T-helper 1 cell treated with Interleukin-12 subunit alpha and Interleukin-12 subunit beta and Interleukin-4 antibody, amounts not matched to agents 30 ng/mL and 1 ng/mL, for 36 hours (primary cell): ENCODE results near the gene RNF130. TPM values are rescaled to one million over a fixed set of nuclear protein-coding genes. Genes with fewer than 3 reads are reported as not detected.

Experiments used
- intact Hi-C: fragments of 100-400 bp; cut with micrococcal nuclease; formaldehyde crosslinking; loops from one replicate; pipeline ENCODE4 v1.15.1; 2024
- total RNA-seq: library from RNA; stranded (reverse); gene quantifications from 2 replicates; pipeline ENCODE4 v1.2.3, GENCODE V29; 2022

The RNF130 gene
- total RNA-seq, 1 donor from 2014 or later: 4.8 TPM

- intact Hi-C loops: no loop called here
These were observed 3.6 kb downstream of the RNF130 start for GRCh38 chr5:180067986-180068385.

GRCh38 chr5:180060192-180060591 is 11.4 kb downstream of the RNF130 start:
- intact Hi-C loops: no loop called here

- intact Hi-C loops: no loop called here
These were observed 12.2 kb downstream of the RNF130 start for GRCh38 chr5:180059326-180059725.

GRCh38 chr5:180056153-180056552 is 15.4 kb downstream of the RNF130 start:
- intact Hi-C loops: no loop called here

GRCh38 chr5:180054226-180054625 is 17.3 kb downstream of the RNF130 start:
- intact Hi-C loops: no loop called here

GRCh38 chr5:180053061-180053602 is 18.4 kb downstream of the RNF130 start:
- intact Hi-C loops: no loop called here

GRCh38 chr5:180052211-180052818 is 19.2 kb downstream of the RNF130 start:
- intact Hi-C loops: no loop called here

- intact Hi-C loops: no loop called here
These were observed 21.2 kb downstream of the RNF130 start for GRCh38 chr5:180050121-180050940.

GRCh38 chr5:180049185-180049548 is 22.4 kb downstream of the RNF130 start:
- intact Hi-C loops: no loop called here

- intact Hi-C loops: no loop called here
These were observed 23.9 kb downstream of the RNF130 start for GRCh38 chr5:180047667-180048066.

GRCh38 chr5:180046656-180047055 is 24.9 kb downstream of the RNF130 start:
- intact Hi-C loops: no loop called here

- intact Hi-C loops: no loop called here
These were observed 25.6 kb downstream of the RNF130 start for GRCh38 chr5:180045889-180046499.

GRCh38 chr5:180043377-180043776 is 28.2 kb downstream of the RNF130 start:
- intact Hi-C loops: no loop called here

- intact Hi-C loops: no loop called here
These were observed 30.0 kb downstream of the RNF130 start for GRCh38 chr5:180041301-180042274.

GRCh38 chr5:180040287-180041214 is 31.0 kb downstream of the RNF130 start:
- intact Hi-C loops: no loop called here

- intact Hi-C loops: no loop called here
These were observed 36.2 kb downstream of the RNF130 start for GRCh38 chr5:180035206-180035931.

GRCh38 chr5:180034564-180034963 is 37.0 kb downstream of the RNF130 start:
- intact Hi-C loops: no loop called here

GRCh38 chr5:180027459-180028089 is 44.0 kb downstream of the RNF130 start:
- intact Hi-C loops: no loop called here
